H1 (cell line): ENCODE measurements around the gene FASN. TPM values are rescaled to one million over a fixed set of nuclear protein-coding genes. Genes with fewer than 3 reads are reported as not detected.
A peak's percentile ranks its signal among the peaks of the same experiment; 100 is the strongest.

Experiments
- CTCF ChIA-PET: fragments of 300-600 bp; sonication (Branson Sonifier 250); formaldehyde crosslinking; loops from one replicate; lab custom pipeline; 2021; ENCODE audit not compliant: partially characterized antibody; lab: Charles Lee
- POLR2A ChIA-PET: fragments of 300-600 bp; sonication (Branson Sonifier 250); formaldehyde crosslinking; loops from one replicate; lab custom pipeline; 2021; ENCODE audit warnings: inconsistent platforms; ENCODE audit not compliant: partially characterized antibody; lab: Charles Lee
- DNase-seq, 2 experiments: peaks; one replicate each; pipeline versions ENCODE4 v3.0.0 to v3.0.0-alpha.2; 2010 to 2022; ENCODE audit warnings: low spot score in 2 of 2, low read depth in 1 of 2, mixed read lengths in 1 of 2
- FAIRE-seq: peaks from 2 replicates; lab custom pipeline; 2011; peaks lifted over from hg19 to GRCh38; lab: Jason Lieb, UNC
- H2AFZ ChIP-seq: 2 replicates; pipeline ENCODE4 v1.8.1; 2012; ENCODE audit warnings: low read length, inconsistent platforms
- H2AK5ac ChIP-seq: 2 replicates; pipeline ENCODE4 v1.6.1; 2013; ENCODE audit warnings: low read depth, low read length
- H2BK120ac ChIP-seq: replicated peaks from 2 replicates; pipeline ENCODE3; 2013; ENCODE audit warnings: low read depth, low read length, inconsistent platforms
- H2BK12ac ChIP-seq: 2 replicates; pipeline ENCODE4 v1.6.1; 2013; ENCODE audit warnings: low read depth, low read length
- H2BK15ac ChIP-seq: 2 replicates; pipeline ENCODE4 v1.6.1; 2013; ENCODE audit warnings: low read length
- H2BK20ac ChIP-seq: 2 replicates; pipeline ENCODE4 v1.6.1; 2013; ENCODE audit warnings: low read length
- H2BK5ac ChIP-seq: 2 replicates; pipeline ENCODE4 v1.6.1; 2013; ENCODE audit warnings: low read depth, low read length
- H3K14ac ChIP-seq: 2 replicates; pipeline ENCODE4 v1.6.1; 2013; ENCODE audit warnings: inconsistent platforms; ENCODE audit not compliant: insufficient read length
- H3K18ac ChIP-seq: 2 replicates; pipeline ENCODE4 v1.6.1; 2013; ENCODE audit warnings: low read length; ENCODE audit errors: extremely low read depth
- H3K23ac ChIP-seq: 2 replicates; pipeline ENCODE4 v1.6.1; 2013; ENCODE audit warnings: inconsistent platforms; ENCODE audit not compliant: insufficient read length
- H3K23me2 ChIP-seq: 2 replicates; pipeline ENCODE4 v1.6.1; 2013; ENCODE audit warnings: low read depth, low read length
- H3K27ac ChIP-seq: 2 replicates; pipeline ENCODE4 v1.6.1; 2011; ENCODE audit warnings: low read depth, low read length, inconsistent platforms
- H3K27me3 ChIP-seq, 4 experiments: replicated peaks in 1 of 4; 1 replicate in 1 of 4; 2 replicates in 3 of 4; pipeline versions ENCODE4 v1.6.1 to v1.8.1; 2011 to 2013; ENCODE audit warnings: low read length in 3 of 4, mild to moderate bottlenecking in 3 of 4, inconsistent platforms in 2 of 4, mixed read lengths in 2 of 4, moderate library complexity in 1 of 4; ENCODE audit not compliant: control insufficient read depth in 3 of 4, insufficient read depth in 3 of 4; ENCODE audit errors: extremely low read depth in 1 of 4
- H3K36me3 ChIP-seq, 4 experiments: 2 replicates each; pipeline versions ENCODE4 v1.6.1 to v1.8.1; 2011 to 2013; ENCODE audit warnings: mild to moderate bottlenecking in 4 of 4, low read length in 3 of 4, moderate library complexity in 2 of 4, control low read depth in 1 of 4, inconsistent platforms in 1 of 4; ENCODE audit not compliant: insufficient read depth in 4 of 4, control insufficient read depth in 2 of 4
- H3K4ac ChIP-seq: replicated peaks from 2 replicates; pipeline ENCODE3; 2013; ENCODE audit warnings: low read length, low read depth, mixed read lengths, inconsistent platforms; ENCODE audit not compliant: insufficient read length
- H3K4me1 ChIP-seq, 4 experiments: replicated peaks in 1 of 4; 1 replicate in 1 of 4; 2 replicates in 3 of 4; pipeline versions ENCODE4 v1.6.1 to v1.8.1; 2011 to 2013; ENCODE audit warnings: low read length in 3 of 4, inconsistent platforms in 2 of 4, mixed read lengths in 1 of 4; ENCODE audit not compliant: insufficient read depth in 4 of 4, control insufficient read depth in 3 of 4
- H3K4me2 ChIP-seq, 2 experiments: 2 replicates each; pipeline versions ENCODE4 v1.6.1 to v1.8.1; 2011 to 2013; ENCODE audit warnings: low read depth in 2 of 2, low read length in 2 of 2, control low read depth in 1 of 2, inconsistent platforms in 1 of 2, mild to moderate bottlenecking in 1 of 2; ENCODE audit not compliant: insufficient read depth in 1 of 2
- H3K4me3 ChIP-seq, 4 experiments: fragments of 200-600, 300-600 bp in 1 of 4; sonication (generic), shearing (Covaris generic), sonication (Bioruptor Twin) in 1 of 4; 2 replicates each; pipeline versions ENCODE4 v1.5.1 to v1.8.1; 2011 to 2016; ENCODE audit warnings: low read length in 4 of 4, low read depth in 3 of 4, control low read depth in 2 of 4, inconsistent platforms in 2 of 4, mild to moderate bottlenecking in 2 of 4, mixed read lengths in 1 of 4, moderate library complexity in 1 of 4; ENCODE audit not compliant: insufficient read depth in 2 of 4; ENCODE audit errors: extremely low read depth in 1 of 4
- H3K56ac ChIP-seq: replicated peaks from 2 replicates; pipeline ENCODE3; 2013; ENCODE audit warnings: low read depth, mild to moderate bottlenecking, mixed read lengths, low read length, inconsistent platforms; ENCODE audit not compliant: insufficient read length
- H3K79me1 ChIP-seq: 2 replicates; pipeline ENCODE4 v1.6.1; 2013; ENCODE audit warnings: low read depth, low read length, control low read depth
- H3K79me2 ChIP-seq, 2 experiments: 2 replicates each; pipeline versions ENCODE4 v1.6.1 to v1.8.1; 2012 to 2013; ENCODE audit warnings: low read length in 2 of 2, mild to moderate bottlenecking in 2 of 2, inconsistent platforms in 1 of 2; ENCODE audit not compliant: insufficient read depth in 2 of 2, control insufficient read depth in 1 of 2
- H3K9ac ChIP-seq, 4 experiments: replicated peaks in 1 of 4; 1 replicate in 1 of 4; 2 replicates in 3 of 4; pipeline versions ENCODE4 v1.6.1 to v1.8.1; 2011 to 2013; ENCODE audit warnings: low read depth in 3 of 4, low read length in 3 of 4, control low read depth in 2 of 4, mild to moderate bottlenecking in 2 of 4, moderate library complexity in 2 of 4, inconsistent platforms in 1 of 4; ENCODE audit errors: extremely low read depth in 1 of 4
- H3K9me3 ChIP-seq, 2 experiments: 2 replicates each; pipeline versions ENCODE4 v1.6.1 to v1.8.1; 2012 to 2013; ENCODE audit warnings: mild to moderate bottlenecking in 2 of 2, moderate library complexity in 2 of 2, control low read depth in 1 of 2, inconsistent platforms in 1 of 2, low read depth in 1 of 2, low read length in 1 of 2, mixed read lengths in 1 of 2; ENCODE audit not compliant: insufficient read depth in 2 of 2
- H4K20me1 ChIP-seq, 2 experiments: replicated peaks in 1 of 2; 2 replicates each; pipeline versions ENCODE3 to v1.8.1; 2011 to 2013; ENCODE audit warnings: inconsistent platforms in 2 of 2, low read length in 2 of 2, mild to moderate bottlenecking in 1 of 2; ENCODE audit not compliant: insufficient read depth in 2 of 2, control insufficient read depth in 1 of 2
- H4K5ac ChIP-seq: 2 replicates; pipeline ENCODE4 v1.6.1; 2013; ENCODE audit warnings: low read length, low read depth, mixed read lengths, inconsistent platforms; ENCODE audit not compliant: insufficient read length
- H4K8ac ChIP-seq: 2 replicates; pipeline ENCODE4 v1.8.0; 2013; ENCODE audit warnings: mild to moderate bottlenecking, moderate library complexity, low read length, inconsistent platforms; ENCODE audit not compliant: insufficient read depth; ENCODE audit errors: extremely low read depth
- H4K91ac ChIP-seq: replicated peaks from 2 replicates; pipeline ENCODE3; 2013; ENCODE audit warnings: low read length, mixed read lengths, inconsistent platforms; ENCODE audit not compliant: insufficient read length
- EP300 ChIP-seq, 2 experiments: IDR thresholded peaks; 1 replicate in 1 of 2; 2 replicates in 1 of 2; pipeline ENCODE4 v1.6.1; 2011 to 2012; ENCODE audit warnings: low read depth in 2 of 2, low read length in 2 of 2, mild to moderate bottlenecking in 2 of 2, borderline replicate concordance in 1 of 2, inconsistent platforms in 1 of 2, moderate library complexity in 1 of 2
- WGBS, 2 experiments: shearing (Covaris generic) in 1 of 2; methylation state at CpG; one replicate each; pipeline versions ENCODE4 v1.1.6 to v1.1.7; 2013 to 2015; ENCODE audit warnings: low lambda C conversion rate in 2 of 2, mixed read lengths in 2 of 2, inconsistent platforms in 1 of 2, low coverage in 1 of 2, missing lambda C conversion rate in 1 of 2; ENCODE audit not compliant: insufficient replicate concordance in 2 of 2, insufficient coverage in 1 of 2, insufficient read length in 1 of 2; ENCODE audit errors: extremely low coverage in 1 of 2, missing lambda C conversion rate in 1 of 2; 5-methylcytosine and 5-hydroxymethylcytosine counted together
- polyA plus RNA-seq, 7 experiments: library from polyadenylated mRNA; depleted of rRNA in 3 of 7; stranded (reverse) in 5 of 7; unstranded in 2 of 7; fragments of >200 nt in 5 of 7; fragments of 200-250 nt in 2 of 7; gene quantifications; 1 replicate in 5 of 7; 2 replicates in 1 of 7; 4 replicates in 1 of 7; pipeline versions ENCODE4 v1.2.1 to v1.2.3, GENCODE V29; 2011 to 2013; ENCODE audit warnings: missing spikeins in 2 of 7, mixed read lengths in 2 of 7
- total RNA-seq: library from RNA; stranded (reverse); fragmentation: NEBNext Ultra II Directional; extraction: Animal tissue kit (Norgen Biotek cat#: 25700); gene quantifications from 2 replicates; pipeline ENCODE4 v1.2.1, GENCODE V29; 2021

The FASN gene
- total and polyA plus RNA-seq, 2 of the 8 experiments (the other 6 are each of a cell fraction or from before 2014, with no cell fraction given) = 143 to 561 TPM

DNA sequence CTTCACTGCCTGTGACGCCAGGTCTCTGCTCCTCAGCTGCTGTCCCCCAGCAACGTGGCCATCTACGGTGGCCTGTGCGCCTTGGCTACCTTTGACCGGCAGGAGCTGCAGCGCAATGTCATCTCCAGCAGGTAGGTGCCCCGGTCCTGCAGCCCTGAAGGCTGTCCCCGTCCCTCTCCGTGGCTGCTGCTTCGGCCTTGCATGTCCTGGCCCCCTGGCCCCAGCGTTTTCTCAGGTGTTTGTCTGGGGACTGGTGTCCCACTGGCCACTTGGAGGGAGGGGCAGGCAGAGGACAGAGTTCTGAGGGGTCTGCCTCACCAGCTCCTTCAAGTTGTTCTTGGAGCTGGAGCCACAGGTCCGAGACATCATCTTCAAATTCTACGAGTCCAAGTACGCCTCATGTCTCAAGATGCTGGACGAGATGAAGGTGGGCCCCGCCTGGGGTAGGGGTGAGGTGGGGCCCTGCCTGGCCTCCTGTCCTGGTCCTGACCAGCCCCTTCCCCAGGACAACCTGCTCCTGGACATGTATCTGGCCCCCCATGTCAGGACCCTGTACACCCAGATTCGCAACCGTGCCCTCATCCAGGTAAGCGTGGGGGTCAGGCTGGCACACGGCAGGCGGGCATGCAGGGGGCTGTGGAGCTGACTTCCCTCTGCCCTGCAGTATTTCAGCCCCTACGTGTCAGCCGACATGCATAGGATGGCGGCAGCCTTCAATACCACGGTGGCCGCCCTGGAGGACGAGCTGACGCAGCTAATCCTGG is 41.9 kb downstream of the FASN start:
- no peak overlapping the region for H2AFZ ChIP-seq
- POLR2A ChIA-PET = interaction anchor here (0.6 to 13.2 kb wide), 20 partner anchors 8 to 144 kb away, joined by 3 to 161 read pairs (median 3); partner anchors contain the start of genes DUS1L and RAC3
- no peak overlapping the region for H3K4me2 ChIP-seq
- peaks cover 14 to 36% (median 28%) of the 10 kb centered on the region in 4 experiments for H3K36me3 ChIP-seq
- H3K23ac ChIP-seq = no peak overlapping the region
- H3K4ac ChIP-seq = no peak overlapping the region
- H3K9me3 ChIP-seq = no peaks in the 10 kb centered on the region
- H3K27me3 ChIP-seq = no peaks in the 10 kb centered on the region
- peaks cover 4 to 21% of the 10 kb centered on the region in 2 experiments for H4K20me1 ChIP-seq
- peaks cover 0 to 12% of the 10 kb centered on the region in 2 experiments; a peak in 1 of 4 replicates for H3K79me2 ChIP-seq
- H2BK5ac ChIP-seq = no peak overlapping the region
- DNase-seq (no peak), FAIRE-seq (no peak)
- H3K79me1 ChIP-seq = peaks cover 6% of the 10 kb centered on the region; the same call in 1 of the 2 replicates
- no peak overlapping the region for H3K4me3 ChIP-seq
- H3K18ac ChIP-seq = no peak overlapping the region
- H3K4me1 ChIP-seq = peaks cover 0 to 7% (median 3%) of the 10 kb centered on the region in 4 experiments; a peak in 4 of 7 replicates
- peak overlapping the region in 1 of 4 experiments; percentile 37; a peak in 2 of 7 replicates for H3K9ac ChIP-seq
- peaks cover 6% of the 10 kb centered on the region; the same call in 1 of the 2 replicates for H3K23me2 ChIP-seq
- no peak overlapping the region for H2BK15ac ChIP-seq
- 95% methylated on average over 28 of the region's 28 CpGs; no CpG with 5 or more reads in 1 of the 2 experiments for WGBS, 2 experiments
- no peak overlapping the region for H3K27ac ChIP-seq
- no peak overlapping the region for H2AK5ac ChIP-seq
- no peak overlapping the region for H3K56ac ChIP-seq
- CTCF ChIA-PET = interaction anchor here (1.1 to 5.4 kb wide), 4 partner anchors 9 to 98 kb away, joined by 3 to 40 read pairs (median 6); partner anchors contain the start of genes DUS1L and RAC3
- H2BK120ac ChIP-seq = no peak overlapping the region
- H4K91ac ChIP-seq = no peak overlapping the region
- no peak overlapping the region for H2BK12ac ChIP-seq
- no peak overlapping the region for H3K14ac ChIP-seq
- no peak overlapping the region for H4K5ac ChIP-seq
- H2BK20ac ChIP-seq = no peak overlapping the region
- H4K8ac ChIP-seq = no peak overlapping the region
- TF ChIP-seq EP300 (IDR thresholded peaks at IDR 0.05; ENCODE audit: borderline replicate concordance in 1 of 2, low read depth in 2 of 2, low read length in 2 of 2) = no peak
